Endothelial cell of umbilical vein (primary cell): ENCODE measurements around the gene MMD. TPM values are rescaled to one million over a fixed set of nuclear protein-coding genes. Genes with fewer than 3 reads are reported as not detected.

Experiments
- BruUV-seq: library from RNA; stranded (reverse); fragments of 400-500 nt; replicated peaks from 2 replicates; lab custom pipeline; 2021; lab: Mats Ljungman, UMichigan
- CTCF ChIA-PET: fragments of 300-600, 350-600 bp; sonication (Branson Sonifier 250); formaldehyde crosslinking; loops from one replicate; lab custom pipeline; 2021; ENCODE audit warnings: antibody characterized with exemption, inconsistent platforms; lab: Charles Lee
- POLR2A ChIA-PET: fragments of 300-600, 350-600 bp; sonication (Branson Sonifier 250); formaldehyde crosslinking; loops from one replicate; lab custom pipeline; 2021; ENCODE audit warnings: antibody characterized with exemption, inconsistent platforms; lab: Charles Lee
- DNase-seq: peaks from one replicate; pipeline ENCODE4 v3.0.0-alpha.2; 2011; ENCODE audit warnings: low read depth, low spot score
- FAIRE-seq: peaks from 2 replicates; lab custom pipeline; 2011; peaks lifted over from hg19 to GRCh38; lab: Jason Lieb, UNC
- H2AFZ ChIP-seq: 2 replicates; pipeline ENCODE4 v1.6.0; 2012; ENCODE audit warnings: low read depth, low read length, control low read depth, inconsistent platforms
- H3K27ac ChIP-seq: 2 replicates; pipeline ENCODE4 v1.5.1; 2011; ENCODE audit warnings: low read depth, mild to moderate bottlenecking, control low read depth, low read length, moderate library complexity; ENCODE audit not compliant: insufficient read depth
- H3K27me3 ChIP-seq, 2 experiments: 2 replicates each; pipeline versions ENCODE4 v1.6.0 to v1.6.1; 2011; ENCODE audit warnings: low read length in 2 of 2, mixed read lengths in 1 of 2; ENCODE audit not compliant: control insufficient read depth in 2 of 2, insufficient read depth in 2 of 2
- H3K36me3 ChIP-seq, 2 experiments: 2 replicates in 1 of 2; 3 replicates in 1 of 2; pipeline ENCODE4 v1.5.1; 2011; ENCODE audit warnings: low read length in 2 of 2, mild to moderate bottlenecking in 1 of 2, moderate library complexity in 1 of 2; ENCODE audit not compliant: control insufficient read depth in 2 of 2, insufficient read depth in 2 of 2; ENCODE audit errors: extremely low read depth in 1 of 2
- H3K4me1 ChIP-seq: 3 replicates; pipeline ENCODE4 v1.5.1; 2011; ENCODE audit warnings: mild to moderate bottlenecking, low read length; ENCODE audit not compliant: control insufficient read depth, insufficient read depth; ENCODE audit errors: extremely low read depth
- H3K4me2 ChIP-seq: 2 replicates; pipeline ENCODE4 v1.6.1; 2011; ENCODE audit warnings: low read length, control low read depth, mixed read lengths; ENCODE audit not compliant: insufficient read depth
- H3K4me3 ChIP-seq, 3 experiments: fragments of 200-600 bp in 1 of 3; sonication (generic), shearing (Covaris generic) in 1 of 3; replicated peaks in 1 of 3; 2 replicates each; pipeline ENCODE4 v1.5.1; 2011 to 2016; ENCODE audit warnings: control low read depth in 3 of 3, low read length in 3 of 3, mild to moderate bottlenecking in 2 of 3, inconsistent platforms in 1 of 3, low read depth in 1 of 3, moderate library complexity in 1 of 3; ENCODE audit not compliant: insufficient read depth in 1 of 3
- H3K79me2 ChIP-seq: 2 replicates; pipeline ENCODE4 v1.6.0; 2012; ENCODE audit warnings: low read length, inconsistent platforms; ENCODE audit not compliant: control insufficient read depth, insufficient read depth
- H3K9ac ChIP-seq: replicated peaks from 2 replicates; pipeline ENCODE3; 2011; ENCODE audit warnings: low read length, control low read depth; ENCODE audit not compliant: insufficient read depth; ENCODE audit errors: extremely low read depth
- H3K9me1 ChIP-seq: replicated peaks from 3 replicates; pipeline ENCODE4 v1.6.0; 2011; ENCODE audit warnings: mild to moderate bottlenecking, low read length; ENCODE audit not compliant: control insufficient read depth, insufficient read depth; ENCODE audit errors: extremely low read depth
- H3K9me3 ChIP-seq: replicated peaks from 2 replicates; pipeline ENCODE4 v1.5.1; 2012; ENCODE audit warnings: low read length, inconsistent platforms; ENCODE audit not compliant: control insufficient read depth, insufficient read depth
- H4K20me1 ChIP-seq: replicated peaks from 2 replicates; pipeline ENCODE3; 2011; ENCODE audit warnings: mild to moderate bottlenecking, low read length; ENCODE audit not compliant: control insufficient read depth, insufficient read depth; ENCODE audit errors: extremely low read depth
- EZH2 ChIP-seq: IDR thresholded peaks from 2 replicates; pipeline ENCODE4 v1.6.1; 2012; ENCODE audit warnings: borderline replicate concordance, low read depth, mild to moderate bottlenecking, moderate library complexity, low read length, inconsistent platforms; ENCODE audit not compliant: severe bottlenecking
- FOS ChIP-seq: IDR thresholded peaks from 2 replicates; pipeline ENCODE4 v1.6.1; 2011; ENCODE audit warnings: mild to moderate bottlenecking, low read length, moderate library complexity, borderline replicate concordance; ENCODE audit not compliant: insufficient read depth
- JUN ChIP-seq: IDR thresholded peaks from 2 replicates; pipeline ENCODE4 v1.6.1; 2011; ENCODE audit warnings: borderline replicate concordance, low read depth; ENCODE audit not compliant: insufficient read length, insufficient read depth
- MYC ChIP-seq: IDR thresholded peaks from one replicate; pipeline ENCODE4 v1.6.1; 2011; ENCODE audit warnings: mild to moderate bottlenecking, low read depth, low read length
- POLR2A ChIP-seq: IDR thresholded peaks from 2 replicates; pipeline ENCODE4 v1.6.1; 2012; ENCODE audit warnings: low read depth, mild to moderate bottlenecking, control low read depth, low read length
- dilution Hi-C: fragments of 300-500 bp; cut with MboI; formaldehyde crosslinking; loops from one replicate; pipeline ENCODE4 v1.15.0; 2019; ENCODE audit warnings: low sequenced_read_pairs; ENCODE audit not compliant: extremely low pct_ligation_motif_present
- intact Hi-C: fragments of 100-400 bp; cut with micrococcal nuclease; formaldehyde crosslinking; loops from one replicate; pipeline ENCODE4 v1.10.0; 2022
- polyA plus RNA-seq, 4 experiments: library from polyadenylated mRNA; depleted of rRNA in 3 of 4; stranded (reverse) in 3 of 4; unstranded in 1 of 4; fragments of >200 nt; gene quantifications; 2 replicates each; pipeline versions ENCODE4 v1.2.1 to v1.2.3, GENCODE V29; 2011 to 2012; ENCODE audit warnings: missing spikeins in 1 of 4
- total RNA-seq: library from RNA; stranded (reverse); gene quantifications from 2 replicates; pipeline ENCODE4 v1.2.3, GENCODE V29; 2021

MMD gene
- total and polyA plus RNA-seq, 2 donors (not counting 3 experiments of a cell fraction or from before 2014, with no cell fraction given), result 5.6 to 9.3 TPM

GRCh38 chr17:55416000-55416399 lies 5.6 kb downstream of the MMD start:
- H3K9ac ChIP-seq, result no peak overlapping the region
- ChIA-PET CTCF (interaction anchor here (1.3 kb wide), 1 partner anchor 18 kb away, joined by 3 read pairs; no protein-coding TSS in a partner anchor), POLR2A (no interaction called here)
- intact Hi-C loops (no loop called here), dilution Hi-C loops (no loop called here)
- no peaks in the 10 kb centered on the region for H3K79me2 ChIP-seq
- H3K4me3 ChIP-seq, result no peak overlapping the region
- no TSS peak for BruUV-seq
- H3K9me3 ChIP-seq, result no peaks in the 10 kb centered on the region
- no peak for FAIRE-seq
- H3K27me3 ChIP-seq, result no peaks in the 10 kb centered on the region
- no peak for TF ChIP-seq MYC
- TF ChIP-seq JUN, result no peak
- TF ChIP-seq EZH2, result no peak
- no peak overlapping the region for H3K4me2 ChIP-seq
- H3K36me3 ChIP-seq, result no peaks in the 10 kb centered on the region
- peaks cover 8% of the 10 kb centered on the region for H3K4me1 ChIP-seq
- no peaks in the 10 kb centered on the region for H3K9me1 ChIP-seq
- no peaks in the 10 kb centered on the region for H4K20me1 ChIP-seq
- no peak for DNase-seq
- H3K27ac ChIP-seq, result no peak overlapping the region
- H2AFZ ChIP-seq, result no peak overlapping the region

- H3K36me3 ChIP-seq, result no peaks in the 10 kb centered on the region
- no peaks in the 10 kb centered on the region for H3K9me3 ChIP-seq
- H3K79me2 ChIP-seq, result no peaks in the 10 kb centered on the region
- no peak for DNase-seq
- ChIA-PET POLR2A (no interaction called here), CTCF (interaction anchor here (1.3 kb wide), 1 partner anchor 19 kb away, joined by 3 read pairs; no protein-coding TSS in a partner anchor)
- H3K4me3 ChIP-seq, result no peak overlapping the region
- H2AFZ ChIP-seq, result no peak overlapping the region
- no peak overlapping the region for H3K4me2 ChIP-seq
- no peak overlapping the region for H3K9ac ChIP-seq
- no peak overlapping the region for H3K27ac ChIP-seq
- intact Hi-C loops (no loop called here), dilution Hi-C loops (no loop called here)
- no peaks in the 10 kb centered on the region for H3K27me3 ChIP-seq
- no peaks in the 10 kb centered on the region for H3K9me1 ChIP-seq
- no TSS peak for BruUV-seq
- no peaks in the 10 kb centered on the region for H4K20me1 ChIP-seq
- FAIRE-seq, result no peak
- no peak for TF ChIP-seq EZH2
- TF ChIP-seq FOS, result no peak
- TF ChIP-seq POLR2A, result no peak
- TF ChIP-seq MYC, result no peak
- H3K4me1 ChIP-seq, result no peaks in the 10 kb centered on the region
These were observed 6.7 kb downstream of the MMD start for GRCh38 chr17:55414983-55415382.
